Sigmoid colon (tissue), 7 donors: Measurements from ENCODE around the gene NR2F1-AS1. TPM values are rescaled to one million over a fixed set of nuclear protein-coding genes. Genes with fewer than 3 reads are reported as not detected.
A peak's percentile ranks its signal among the peaks of the same experiment; 100 is the strongest.

ENCODE experiments used
- DNase-seq: peaks from one replicate; pipeline ENCODE4 v3.0.0-alpha.2; 2019
- H3K27ac ChIP-seq, 4 donors: fragments of 200-600 bp; sonication (generic); one replicate each; pipeline ENCODE4 v1.5.1; 2016 to 2019; ENCODE audit warnings: mild to moderate bottlenecking in 1 of 4
- H3K27me3 ChIP-seq, 3 donors: fragments of 200-600 bp; sonication (generic); one replicate each; pipeline ENCODE4 v1.5.1; 2019; ENCODE audit warnings: mild to moderate bottlenecking in 1 of 3
- H3K36me3 ChIP-seq, 4 donors: fragments of 200-600 bp; sonication (generic); one replicate each; pipeline ENCODE4 v1.5.1; 2016 to 2019
- H3K4me1 ChIP-seq, 4 donors: fragments of 200-600 bp; sonication (generic); one replicate each; pipeline ENCODE4 v1.5.1; 2017 to 2019
- H3K4me3 ChIP-seq, 4 donors: fragments of 200-600 bp; sonication (generic); one replicate each; pipeline ENCODE4 v1.5.1; 2017 to 2019; ENCODE audit warnings: mild to moderate bottlenecking in 2 of 4, moderate library complexity in 1 of 4
- H3K9me3 ChIP-seq, 4 donors: fragments of 200-600 bp in 3 of 4; sonication (generic) in 3 of 4; one replicate each; pipeline versions ENCODE4 v1.5.1 to v1.6.1; 2013 to 2019
- CTCF ChIP-seq, 4 experiments: fragments of 450-650 bp in 3 of 4; fragments of 200-600 bp in 1 of 4; IDR thresholded peaks; one replicate each; pipeline ENCODE4 v1.5.1; 2016 to 2019; ENCODE audit warnings: antibody characterized with exemption in 4 of 4, mild to moderate bottlenecking in 3 of 4, moderate library complexity in 2 of 4
- EP300 ChIP-seq, 4 donors: sonication (generic); formaldehyde crosslinking; IDR thresholded peaks; one replicate each; pipeline ENCODE4 v1.6.1; 2017; ENCODE audit warnings: antibody characterized with exemption in 4 of 4
- POLR2A ChIP-seq, 2 donors: fragments of 450-650 bp; IDR thresholded peaks; one replicate each; pipeline ENCODE4 v1.6.1; 2016; ENCODE audit warnings: antibody characterized with exemption in 2 of 2, mild to moderate bottlenecking in 2 of 2, moderate library complexity in 2 of 2
- POLR2AphosphoS5 ChIP-seq, 4 donors: sonication (generic); formaldehyde crosslinking; IDR thresholded peaks; one replicate each; pipeline ENCODE4 v1.6.1; 2017; ENCODE audit warnings: antibody characterized with exemption in 4 of 4
- WGBS, 2 donors: extraction: QIAGEN DNeasy Blood & Tissue Kit; methylation state at CpG; one replicate each; pipeline ENCODE4 v1.1.7; 2013; 5-methylcytosine and 5-hydroxymethylcytosine counted together
- intact Hi-C: fragments of 100-400 bp; cut with DNase I; formaldehyde crosslinking; loops from one replicate; pipeline ENCODE4 v1.15.1; 2023
- polyA plus RNA-seq, 3 donors: library from polyadenylated mRNA; stranded (reverse); fragments of 200-250 nt; gene quantifications; one replicate each; pipeline ENCODE4 v1.2.3, GENCODE V29; 2013
- total RNA-seq, 4 donors: library from RNA; depleted of rRNA; stranded (reverse); fragments of >200 nt; gene quantifications; one replicate each; pipeline ENCODE4 v1.1.0, GENCODE V29; 2016
- donor health status: healthy with polysubstance abuse.
- donor health status: Bipolar disorder and iron deficiency.
- donor health status: healthy.

The NR2F1-AS1 gene
- total and polyA plus RNA-seq, 7 donors = 1.4 to 15.2 (median 8.9) TPM

GRCh38 chr5:93580063-93580926, 724 bp downstream of the NR2F1-AS1 start:
- Histone ChIP-seq H3K27ac (peak overlapping the region; percentile 74 to 90 (median 77)), H3K4me3 (peak overlapping the region; percentile 54 to 63 (median 56)), H3K9me3 (no peaks in the 10 kb centered on the region), H3K36me3 (no peaks in the 10 kb centered on the region), H3K4me1 (peaks cover 0 to 45% (median 43%) of the 10 kb centered on the region in 4 donors), H3K27me3 (peaks cover 9 to 90% (median 24%) of the 10 kb centered on the region in 3 donors)
- WGBS, 2 donors = 2% methylated on average over 73 of the region's 73 CpGs
- intact Hi-C loops = loop anchor here (2.0 to 10.0 kb wide), 4 partner anchors 42 to 535 kb away; a partner anchor contains a TSS
- DNase-seq = peak; percentile 72
- TF ChIP-seq EP300 (IDR thresholded peaks at IDR 0.05) (no peak), POLR2AphosphoS5 (IDR thresholded peaks at IDR 0.05) (peak in 2 of 4 donors; percentile 4 to 11)

GRCh38 chr5:93579692-93580062, 1.3 kb downstream of the NR2F1-AS1 start:
- DNase-seq = peak; percentile 69
- H3K27me3 ChIP-seq = peaks cover 9 to 90% (median 27%) of the 10 kb centered on the region in 3 donors
- WGBS, 2 donors = 1% methylated on average over 32 of the region's 32 CpGs
- H3K4me3 ChIP-seq = peak overlapping the region; percentile 54 to 63 (median 56)
- H3K9me3 ChIP-seq = no peaks in the 10 kb centered on the region
- TF ChIP-seq CTCF (IDR thresholded peaks at IDR 0.05) (no peak), EP300 (IDR thresholded peaks at IDR 0.05) (no peak), POLR2A (IDR thresholded peaks at IDR 0.05) (no peak), POLR2AphosphoS5 (IDR thresholded peaks at IDR 0.05) (no peak)
- H3K27ac ChIP-seq = peak overlapping the region; percentile 74 to 90 (median 77)
- intact Hi-C loops = loop anchor here (2.0 to 10.0 kb wide), 4 partner anchors 43 to 535 kb away; a partner anchor contains a TSS
- no peaks in the 10 kb centered on the region for H3K36me3 ChIP-seq
- peaks cover 0 to 42% (median 39%) of the 10 kb centered on the region in 4 donors for H3K4me1 ChIP-seq

GRCh38 chr5:93578813-93579691, 2.0 kb downstream of the NR2F1-AS1 start:
- intact Hi-C loops = no loop called here
- H3K4me1 ChIP-seq = peaks cover 0 to 42% (median 39%) of the 10 kb centered on the region in 4 donors
- peaks cover 9 to 94% (median 33%) of the 10 kb centered on the region in 3 donors for H3K27me3 ChIP-seq
- TF ChIP-seq POLR2AphosphoS5 (IDR thresholded peaks at IDR 0.05) (peak in 2 of 4 donors; percentile 34 to 45), EP300 (IDR thresholded peaks at IDR 0.05) (no peak)
- 5 to 7% methylated on average over 49 of the region's 49 CpGs for WGBS, 2 donors
- no peaks in the 10 kb centered on the region for H3K36me3 ChIP-seq
- H3K9me3 ChIP-seq = no peaks in the 10 kb centered on the region
- H3K27ac ChIP-seq = peak overlapping the region; percentile 74 to 90 (median 77)
- peak; percentile 83 for DNase-seq
- H3K4me3 ChIP-seq = peak overlapping the region; percentile 54 to 63 (median 56)

- peak overlapping the region; percentile 74 to 90 (median 77) for H3K27ac ChIP-seq
- H3K9me3 ChIP-seq = no peaks in the 10 kb centered on the region
- H3K36me3 ChIP-seq = no peaks in the 10 kb centered on the region
- intact Hi-C loops = no loop called here
- 34 to 50% methylated on average over 25 of the region's 25 CpGs for WGBS, 2 donors
- H3K4me3 ChIP-seq = peak overlapping the region in 3 of 4 donors; percentile 54 to 63 (median 55)
- H3K27me3 ChIP-seq = peaks cover 8 to 95% (median 32%) of the 10 kb centered on the region in 3 donors
- DNase-seq = no peak
- TF ChIP-seq POLR2AphosphoS5 (IDR thresholded peaks at IDR 0.05) (no peak), POLR2A (IDR thresholded peaks at IDR 0.05) (no peak), EP300 (IDR thresholded peaks at IDR 0.05) (no peak), CTCF (IDR thresholded peaks at IDR 0.05) (no peak)
- H3K4me1 ChIP-seq = peaks cover 0 to 34% (median 32%) of the 10 kb centered on the region in 4 donors
These were observed 2.9 kb downstream of the NR2F1-AS1 start for GRCh38 chr5:93577854-93578812.
